Fibroblast of the aortic adventitia (primary cell): ENCODE results near the gene TM7SF2. TPM values are rescaled to one million over a fixed set of nuclear protein-coding genes. Genes with fewer than 3 reads are reported as not detected.

Experiments used
- DNase-seq: peaks from one replicate; pipeline ENCODE4 v3.0.0-alpha.2; 2010; ENCODE audit warnings: low read depth
- H3K4me3 ChIP-seq: 2 replicates; pipeline ENCODE4 v1.5.1; 2011; ENCODE audit warnings: low read depth, mild to moderate bottlenecking, control low read depth, low read length, moderate library complexity
- total RNA-seq: library from RNA; depleted of rRNA; stranded (reverse); fragments of >200 nt; gene quantifications from 2 replicates; pipeline ENCODE4 v1.2.3, GENCODE V29; 2012; ENCODE audit warnings: low replicate concordance
- TF ChIP-seq, protein P1 (sequence below): IDR thresholded peaks from 2 replicates; pipeline ENCODE4 v1.5.1; 2011; ENCODE audit warnings: mild to moderate bottlenecking, low read length, control low read depth, inconsistent platforms; ENCODE audit not compliant: insufficient read depth

TM7SF2 gene
- total RNA-seq, 1 donor, result 10.0 TPM

DNA sequence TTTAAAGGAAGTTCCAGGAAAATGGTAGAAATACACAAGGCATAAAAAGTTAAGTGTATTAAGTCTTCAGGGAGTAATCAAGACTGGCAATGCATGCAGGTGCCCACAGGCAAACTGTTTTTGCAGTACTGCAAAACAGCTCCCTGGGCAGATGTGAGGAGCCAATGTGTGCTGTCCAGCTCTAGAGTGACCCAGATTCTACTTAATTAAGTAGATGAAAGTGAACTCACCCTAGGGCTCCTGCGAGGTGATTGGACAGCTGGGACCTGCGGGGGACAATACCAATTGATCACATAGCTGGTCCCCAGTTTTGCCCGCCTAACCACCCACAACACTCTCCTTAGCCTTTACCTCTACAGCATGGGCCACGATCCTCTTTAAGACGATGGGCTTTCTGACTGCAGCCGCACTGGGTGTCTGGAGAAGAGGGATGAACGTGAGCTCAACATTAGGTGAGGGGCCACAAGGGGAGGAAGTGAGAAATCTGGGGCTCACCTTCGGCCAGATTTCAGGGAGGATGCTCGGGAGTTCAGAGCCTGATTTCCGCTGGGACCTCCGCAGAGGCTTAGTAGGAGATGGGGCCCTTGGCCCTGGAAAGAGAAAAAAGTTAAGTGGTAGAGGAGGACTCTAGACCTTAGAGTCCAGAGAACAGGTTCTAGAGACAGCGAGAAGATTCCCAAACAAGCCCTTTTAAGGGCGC lies 28.4 kb upstream of the TM7SF2 start:
- no peak for DNase-seq
- H3K4me3 ChIP-seq, result peak overlapping the region; percentile 95
- TF ChIP-seq, protein P1, sequence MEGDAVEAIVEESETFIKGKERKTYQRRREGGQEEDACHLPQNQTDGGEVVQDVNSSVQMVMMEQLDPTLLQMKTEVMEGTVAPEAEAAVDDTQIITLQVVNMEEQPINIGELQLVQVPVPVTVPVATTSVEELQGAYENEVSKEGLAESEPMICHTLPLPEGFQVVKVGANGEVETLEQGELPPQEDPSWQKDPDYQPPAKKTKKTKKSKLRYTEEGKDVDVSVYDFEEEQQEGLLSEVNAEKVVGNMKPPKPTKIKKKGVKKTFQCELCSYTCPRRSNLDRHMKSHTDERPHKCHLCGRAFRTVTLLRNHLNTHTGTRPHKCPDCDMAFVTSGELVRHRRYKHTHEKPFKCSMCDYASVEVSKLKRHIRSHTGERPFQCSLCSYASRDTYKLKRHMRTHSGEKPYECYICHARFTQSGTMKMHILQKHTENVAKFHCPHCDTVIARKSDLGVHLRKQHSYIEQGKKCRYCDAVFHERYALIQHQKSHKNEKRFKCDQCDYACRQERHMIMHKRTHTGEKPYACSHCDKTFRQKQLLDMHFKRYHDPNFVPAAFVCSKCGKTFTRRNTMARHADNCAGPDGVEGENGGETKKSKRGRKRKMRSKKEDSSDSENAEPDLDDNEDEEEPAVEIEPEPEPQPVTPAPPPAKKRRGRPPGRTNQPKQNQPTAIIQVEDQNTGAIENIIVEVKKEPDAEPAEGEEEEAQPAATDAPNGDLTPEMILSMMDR, result no peak

DNA sequence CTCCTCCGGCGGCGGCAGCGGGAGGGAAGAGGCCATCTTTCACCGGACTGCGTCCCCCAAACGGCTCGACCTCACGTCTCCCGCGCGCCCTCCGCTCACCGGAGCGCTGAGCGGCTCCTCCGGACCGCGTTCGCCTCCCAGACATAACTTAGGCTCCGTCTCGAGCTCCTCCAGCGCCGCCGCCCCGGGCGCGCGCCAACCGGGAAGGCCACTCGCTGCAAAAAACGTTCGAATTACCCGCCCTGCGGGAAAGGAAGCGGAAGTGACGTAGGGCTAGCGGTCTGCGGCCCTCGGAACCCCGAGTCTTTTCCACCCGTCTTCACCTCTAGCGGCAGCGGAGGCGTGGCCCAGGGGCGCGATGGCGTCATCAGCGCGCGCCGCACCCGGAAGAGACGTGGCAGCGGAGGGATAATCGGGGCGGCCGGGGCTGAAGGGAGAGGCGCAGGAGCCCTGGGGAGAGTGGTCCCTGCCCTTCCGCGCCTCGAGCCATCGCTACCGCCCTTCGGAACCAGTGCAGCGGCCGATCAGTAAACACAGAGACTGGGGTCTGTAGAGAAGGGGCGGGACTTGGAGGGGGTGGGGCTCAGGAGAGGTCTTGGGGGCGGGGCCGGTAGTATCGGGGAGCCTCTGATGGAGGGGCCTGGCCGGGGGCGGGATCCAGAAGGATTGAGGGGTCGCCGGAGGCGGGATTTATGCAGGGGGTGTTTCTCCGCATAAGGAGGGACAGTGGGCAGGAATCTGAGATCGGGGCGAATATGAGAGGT lies 27.7 kb upstream of the TM7SF2 start, which contains the start of the genes CDCA5 and ZFPL1:
TSS of gene CDCA5 (minus strand) at position 207 of the 764 bp plus-strand sequence. CDS start at position 145, 62 bp downstream.
TSS of gene ZFPL1 (plus strand) at position 389 of the 764 bp plus-strand sequence. CDS start 477 bp downstream, outside the sequence.
- peak; percentile 95 for DNase-seq
- TF ChIP-seq, protein P1, result no peak
- peak within 1 kb of the TSS; percentile 95 for H3K4me3 ChIP-seq

DNA sequence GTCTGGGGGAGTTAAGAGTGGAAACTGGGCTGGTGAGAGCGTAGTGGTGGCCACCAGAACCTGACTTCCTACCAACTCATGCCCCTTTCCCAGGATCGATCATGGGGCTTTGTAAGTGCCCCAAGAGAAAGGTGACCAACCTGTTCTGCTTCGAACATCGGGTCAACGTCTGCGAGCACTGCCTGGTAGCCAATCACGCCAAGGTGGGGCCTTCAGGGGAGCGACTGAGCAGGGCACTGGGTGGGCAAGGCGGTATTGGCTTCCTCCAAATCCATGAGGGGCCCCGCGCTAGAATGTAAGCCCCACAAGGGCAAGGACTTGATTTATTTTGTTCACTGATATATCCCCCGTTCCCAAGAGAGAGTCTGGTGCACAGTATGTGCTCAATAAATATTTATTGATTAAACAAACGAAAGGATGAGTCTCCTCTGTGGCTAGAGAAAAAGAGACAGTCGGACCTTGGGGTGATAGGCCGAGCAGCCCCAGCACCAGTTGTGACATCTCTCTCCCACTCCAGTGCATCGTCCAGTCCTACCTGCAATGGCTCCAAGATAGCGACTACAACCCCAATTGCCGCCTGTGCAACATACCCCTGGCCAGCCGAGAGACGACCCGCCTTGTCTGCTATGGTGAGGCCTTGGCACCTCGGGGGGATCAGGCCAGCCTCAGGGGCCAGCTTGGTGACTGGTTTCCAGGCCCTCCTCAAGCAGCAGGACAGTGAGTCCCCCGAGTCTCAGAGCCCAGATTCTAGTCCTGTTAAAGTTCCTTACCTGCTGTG lies 26.9 kb upstream of the TM7SF2 start:
- H3K4me3 ChIP-seq, result peak overlapping the region; percentile 95
- TF ChIP-seq, protein P1, result no peak
- DNase-seq, result no peak

DNA sequence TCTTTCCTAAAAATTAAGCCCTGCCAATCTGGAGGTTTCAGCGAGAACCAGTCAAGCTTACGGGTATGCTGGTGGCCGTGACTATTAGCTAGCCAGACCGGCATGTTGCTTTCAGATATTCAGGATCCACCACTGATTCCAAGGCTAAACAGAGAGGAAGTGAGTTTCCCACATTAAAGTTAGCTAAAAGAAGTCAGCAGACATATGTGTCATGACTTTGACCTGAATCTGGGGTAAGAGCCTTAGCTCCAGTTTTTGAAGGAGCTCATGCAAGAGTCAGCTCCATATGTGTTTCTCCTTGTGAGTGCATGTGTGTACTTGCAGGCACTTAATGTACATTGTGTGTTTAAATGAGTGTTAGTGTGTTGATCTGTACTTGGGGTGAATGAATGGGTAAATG lies 26.2 kb upstream of the TM7SF2 start:
- DNase-seq, result no peak
- TF ChIP-seq, protein P1, result no peak
- H3K4me3 ChIP-seq, result peak overlapping the region; percentile 95

DNA sequence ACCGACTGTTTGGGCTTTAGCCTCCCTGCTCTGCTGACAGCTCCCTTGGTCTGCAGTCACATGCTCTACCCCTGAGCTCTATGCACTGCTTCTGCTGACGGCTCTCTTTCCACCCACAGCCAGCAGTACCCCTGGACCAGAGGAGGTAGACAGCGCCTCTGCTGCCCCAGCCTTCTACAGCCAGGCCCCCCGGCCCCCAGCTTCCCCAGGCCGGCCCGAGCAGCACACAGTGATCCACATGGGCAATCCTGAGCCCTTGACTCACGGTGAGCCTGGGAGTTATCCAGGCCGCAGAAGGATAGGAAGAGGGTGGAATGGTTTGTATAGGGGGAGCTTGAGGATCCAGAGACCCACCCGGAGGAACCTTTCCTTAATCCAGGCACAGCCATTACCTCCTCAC lies 24.9 kb upstream of the TM7SF2 start:
- DNase-seq, result no peak
- TF ChIP-seq, protein P1, result no peak
- no peak overlapping the region for H3K4me3 ChIP-seq

DNA sequence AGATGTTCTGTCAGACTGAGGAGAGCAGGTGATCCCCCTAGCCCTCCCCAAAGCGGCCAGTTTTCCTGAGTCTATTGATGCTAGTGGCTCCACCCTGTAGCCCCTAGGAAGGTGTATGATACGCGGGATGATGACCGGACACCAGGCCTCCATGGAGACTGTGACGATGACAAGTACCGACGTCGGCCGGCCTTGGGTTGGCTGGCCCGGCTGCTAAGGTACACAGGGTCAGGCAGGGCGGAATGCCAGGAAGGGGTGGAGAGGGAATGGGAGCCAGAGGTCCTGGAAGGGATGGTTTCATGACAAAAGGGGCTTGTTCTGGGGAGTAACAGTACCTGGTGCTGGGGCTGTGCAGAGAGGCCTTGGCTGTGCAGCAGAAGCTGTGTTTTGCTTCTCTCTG lies 24.5 kb upstream of the TM7SF2 start:
- DNase-seq, result no peak
- TF ChIP-seq, protein P1, result no peak
- H3K4me3 ChIP-seq, result no peak overlapping the region
